AG04449 (cell line): ENCODE results near the gene PDE9A.

Experiments used
- CTCF ChIA-PET: fragments of 350-600 bp; formaldehyde crosslinking; extraction: SDS; loops from one replicate; lab custom pipeline; 2021; ENCODE audit warnings: antibody characterized with exemption; lab: Yijun Ruan, JAX
- POLR2A ChIA-PET: fragments of 400-600, 350-600 bp; formaldehyde crosslinking; extraction: SDS; loops from one replicate; lab custom pipeline; 2020; ENCODE audit warnings: antibody characterized with exemption, inconsistent platforms; lab: Yijun Ruan, JAX
- DNase-seq: peaks from one replicate; pipeline ENCODE4 v3.0.0-alpha.2; 2010; ENCODE audit warnings: low read depth, low spot score
- H3K4me3 ChIP-seq: 2 replicates; pipeline ENCODE4 v1.5.1; 2011; ENCODE audit warnings: low read depth, mild to moderate bottlenecking, control low read depth, low read length
- CTCF ChIP-seq: IDR thresholded peaks from one replicate; pipeline ENCODE4 v1.5.1; 2011; ENCODE audit warnings: mild to moderate bottlenecking, moderate library complexity, low read length, control low read depth, inconsistent platforms; ENCODE audit not compliant: insufficient read depth; ENCODE audit errors: missing control alignments

The PDE9A gene

GRCh38 chr21:42692688-42693087 lies 39.3 kb downstream of the PDE9A start:
- ChIA-PET POLR2A (no interaction called here), CTCF (no interaction called here)
- TF ChIP-seq CTCF, result no peak
- no peak for DNase-seq
- no peak overlapping the region for H3K4me3 ChIP-seq

GRCh38 chr21:42694751-42695696 lies 41.6 kb downstream of the PDE9A start:
- ChIA-PET CTCF (no interaction called here), POLR2A (no interaction called here)
- no peak for TF ChIP-seq CTCF
- DNase-seq, result no peak
- H3K4me3 ChIP-seq, result no peak overlapping the region

- POLR2A ChIA-PET, result no interaction called here
- DNase-seq, result no peak
- H3K4me3 ChIP-seq, result no peak overlapping the region
- no peak for TF ChIP-seq CTCF
- CTCF ChIA-PET, result no interaction called here
Measured at GRCh38 chr21:42695697-42696380, 42.4 kb downstream of the PDE9A start.

- CTCF ChIA-PET, result no interaction called here
- no peak for DNase-seq
- POLR2A ChIA-PET, result no interaction called here
Measured at GRCh38 chr21:42696501-42697040, 43.1 kb downstream of the PDE9A start.

GRCh38 chr21:42698733-42699132 lies 45.3 kb downstream of the PDE9A start:
- CTCF ChIA-PET, result no interaction called here
- TF ChIP-seq CTCF, result no peak
- H3K4me3 ChIP-seq, result no peak overlapping the region
- DNase-seq, result no peak
- POLR2A ChIA-PET, result no interaction called here

More at GRCh38 chr21:42696501-42697040, 43.1 kb downstream of the PDE9A start:
- no peak overlapping the region for H3K4me3 ChIP-seq
- TF ChIP-seq CTCF, result no peak

- ChIA-PET CTCF (no interaction called here), POLR2A (no interaction called here)
- H3K4me3 ChIP-seq, result no peak overlapping the region
- no peak for DNase-seq
- TF ChIP-seq CTCF, result no peak
Measured at GRCh38 chr21:42699196-42699595, 45.8 kb downstream of the PDE9A start.
